Measurements from ENCODE around the gene CCDC80. TPM values are rescaled to one million over a fixed set of nuclear protein-coding genes. Genes with fewer than 3 reads are reported as not detected.

CCDC80 gene
- total RNA-seq, 1 experiment from 2014 or later, result 12.3 TPM

DNA sequence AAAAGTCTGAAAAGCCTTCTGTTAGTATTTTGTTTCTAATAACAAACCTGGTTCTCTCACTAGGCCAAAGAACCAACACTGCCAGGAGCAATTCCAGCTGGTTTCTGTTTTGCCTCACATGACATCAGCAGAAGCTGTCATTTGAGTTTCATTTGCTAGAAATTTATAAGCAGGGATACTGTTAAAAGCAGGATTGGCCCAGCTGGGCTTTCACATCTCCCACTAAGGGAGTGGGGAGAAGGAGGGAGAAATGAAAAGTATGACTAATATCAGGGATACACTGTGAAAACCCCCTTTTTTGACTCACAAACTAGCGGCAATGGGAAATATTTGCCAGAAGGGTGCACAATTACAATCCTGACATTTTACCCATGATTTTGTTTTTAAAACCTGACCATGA is 5.3 kb downstream of the CCDC80 start:
- DNase-seq (ENCODE audit: extremely low read depth, low read depth), result no peak

DNA sequence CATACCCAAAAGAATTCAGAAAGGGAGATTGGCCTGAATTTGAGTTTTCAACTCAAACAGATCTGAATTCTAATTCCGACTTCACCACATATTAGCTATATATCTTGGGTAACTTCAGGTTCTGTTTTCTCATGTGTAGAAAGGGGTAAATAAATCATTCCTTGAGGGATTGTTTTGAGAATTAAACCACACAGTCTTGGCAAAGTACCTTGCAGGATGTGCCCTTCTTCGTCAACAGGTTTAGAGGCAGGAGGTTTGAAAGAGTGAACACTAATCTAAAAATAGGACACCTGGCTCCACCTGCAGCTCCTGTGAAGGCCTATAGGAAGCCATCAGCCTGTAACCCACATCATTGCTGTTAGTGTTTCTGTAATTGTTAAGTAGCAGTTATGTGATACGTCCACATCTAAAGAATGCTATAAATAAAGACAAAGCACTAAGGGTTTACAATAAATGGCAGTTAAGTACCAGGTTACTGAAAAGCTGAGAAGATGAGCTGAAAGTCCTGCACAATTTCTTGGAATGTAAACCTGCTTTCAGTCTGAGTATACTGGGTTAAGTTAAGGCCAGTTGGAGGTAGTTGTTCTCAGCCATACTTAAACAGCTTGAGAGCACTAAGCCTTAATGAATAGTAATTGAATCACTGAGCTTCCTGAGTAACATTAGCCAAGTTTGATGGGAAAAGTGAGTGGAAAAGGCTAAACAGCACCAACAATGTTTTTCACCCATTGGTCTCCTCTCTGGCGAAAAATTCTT is 6.0 kb downstream of the CCDC80 start:
- no peak for DNase-seq (ENCODE audit: extremely low read depth, low read depth)

DNA sequence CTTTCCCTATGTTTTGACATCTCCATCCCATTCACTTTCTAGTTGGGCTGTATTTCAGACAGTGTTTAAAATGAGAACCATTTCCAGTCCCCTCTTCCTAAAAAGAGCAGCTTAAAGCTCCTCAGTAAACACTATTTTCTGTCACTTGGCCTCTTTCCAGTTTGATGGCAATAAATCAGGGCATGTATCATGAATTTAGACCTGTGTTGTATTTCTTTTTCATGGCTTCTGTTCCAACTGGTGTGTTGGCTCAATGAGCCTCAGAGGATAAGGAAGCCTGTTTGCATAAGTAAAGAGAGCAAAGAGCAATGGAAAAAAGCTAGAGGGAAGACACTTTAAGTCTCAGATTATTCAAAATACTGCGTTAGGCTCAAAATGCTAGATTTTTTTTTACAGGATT is 7.2 kb downstream of the CCDC80 start:
- no peak for DNase-seq (ENCODE audit: extremely low read depth, low read depth)

GRCh38 chr3:112633191-112633590 is 7.8 kb downstream of the CCDC80 start:
- DNase-seq (ENCODE audit: extremely low read depth, low read depth), result no peak

DNA sequence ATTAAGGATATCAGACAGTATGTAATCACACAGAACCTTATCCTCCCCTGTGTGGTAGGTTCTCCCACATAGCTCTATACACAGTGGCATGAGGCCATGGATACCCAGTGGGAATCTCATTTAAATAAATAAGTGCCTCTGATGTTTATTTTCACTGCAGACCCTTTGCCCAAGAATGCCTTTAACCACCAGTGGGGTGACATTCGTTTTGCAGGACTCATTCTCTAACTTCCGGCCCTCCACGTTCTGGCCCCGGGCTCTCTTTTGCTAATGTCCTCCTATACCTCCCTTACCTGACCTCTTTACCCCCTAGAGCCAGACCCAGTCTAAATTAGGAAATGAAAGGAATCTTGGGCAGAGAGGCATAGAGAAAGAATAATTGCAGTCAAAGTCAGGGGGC is 8.3 kb downstream of the CCDC80 start:
- no peak for DNase-seq (ENCODE audit: extremely low read depth, low read depth)

DNA sequence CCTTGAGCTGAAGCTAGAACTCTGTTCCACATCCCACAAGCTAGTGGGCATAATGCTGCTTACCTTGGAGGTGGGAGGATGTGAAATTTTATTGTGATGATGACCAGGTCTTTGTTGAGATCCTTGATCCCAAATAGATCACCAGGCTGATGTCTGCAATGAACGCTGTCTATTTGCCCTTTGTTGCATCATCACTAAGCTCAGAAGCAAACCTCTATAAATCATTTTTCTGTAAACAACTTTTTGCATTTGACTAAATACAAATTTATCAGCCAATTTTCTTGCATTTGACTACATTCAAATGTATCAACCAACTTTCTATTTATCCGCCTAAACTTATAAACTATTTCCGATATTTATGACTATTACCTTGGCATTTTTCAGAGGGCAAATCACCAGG is 9.7 kb downstream of the CCDC80 start:
- DNase-seq (ENCODE audit: extremely low read depth, low read depth), result no peak

DNA sequence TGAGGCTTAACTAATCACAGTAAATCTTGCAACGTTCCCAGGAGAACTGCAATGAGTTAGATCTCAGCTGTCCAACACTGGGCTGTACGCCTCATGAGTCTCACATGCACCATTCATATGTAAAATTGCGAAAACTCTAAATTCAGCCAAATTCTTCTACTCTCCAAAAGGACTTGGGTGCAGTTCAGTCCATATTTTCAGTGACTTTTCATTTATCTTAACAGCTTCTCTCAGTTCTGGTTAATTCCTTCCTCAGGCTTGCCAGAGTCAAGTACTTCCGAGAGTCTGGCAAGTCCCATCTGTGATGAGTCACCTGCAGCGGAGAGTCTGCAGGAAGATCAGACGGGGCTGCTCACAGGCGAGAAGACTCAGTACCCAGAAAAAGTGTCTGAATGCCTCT is 11.5 kb downstream of the CCDC80 start:
- DNase-seq (ENCODE audit: extremely low read depth, low read depth), result no peak

GRCh38 chr3:112627919-112628466 is 12.9 kb downstream of the CCDC80 start:
- no peak for DNase-seq (ENCODE audit: extremely low read depth, low read depth)

GRCh38 chr3:112627419-112627818 is 13.5 kb downstream of the CCDC80 start:
- no peak for DNase-seq (ENCODE audit: extremely low read depth, low read depth)

- no peak for DNase-seq (ENCODE audit: extremely low read depth, low read depth)
Measured at GRCh38 chr3:112623717-112624116, 17.2 kb downstream of the CCDC80 start.

DNA sequence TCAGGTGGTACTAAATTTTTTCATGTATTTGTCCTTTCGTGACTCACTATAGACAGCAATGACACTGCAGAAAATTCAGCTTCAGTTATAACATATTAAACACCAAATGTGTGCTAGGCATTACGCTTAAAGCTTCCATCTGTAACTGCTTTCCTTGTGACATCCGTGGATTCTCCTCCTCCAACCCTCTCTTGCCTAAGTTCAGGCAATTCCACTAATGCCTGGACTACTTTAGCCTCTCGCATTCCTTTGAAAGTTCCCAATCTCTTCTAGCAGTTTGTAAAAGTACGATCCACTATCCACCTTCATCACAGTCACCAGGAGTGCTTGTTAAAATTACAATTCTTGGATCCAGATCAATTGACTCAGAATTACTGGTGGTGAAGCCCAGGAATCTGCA is 17.7 kb downstream of the CCDC80 start:
- DNase-seq (ENCODE audit: extremely low read depth, low read depth), result no peak

DNA sequence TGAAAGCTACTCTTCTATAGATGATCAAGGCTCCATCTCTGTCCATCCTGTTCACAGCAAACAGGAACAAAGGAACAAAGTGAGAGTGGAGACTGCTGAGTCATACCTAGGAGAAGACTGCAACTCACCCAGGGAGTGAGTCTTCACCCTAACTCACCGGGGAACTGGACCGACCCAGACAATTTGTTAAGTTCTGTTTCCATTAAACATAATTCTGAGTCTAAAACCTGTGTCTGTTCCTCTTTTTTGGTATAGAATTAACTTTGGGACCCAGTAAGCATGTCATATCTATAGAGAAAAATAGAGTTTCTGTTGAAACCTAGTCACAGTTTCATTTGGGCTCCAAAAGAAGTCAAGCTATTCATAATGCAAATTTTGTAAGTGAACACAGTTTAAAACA is 21.6 kb downstream of the CCDC80 start:
- peak; percentile 29 for DNase-seq (ENCODE audit: extremely low read depth, low read depth)

- no peak for DNase-seq (ENCODE audit: extremely low read depth, low read depth)
Measured at GRCh38 chr3:112617285-112617684, 23.7 kb downstream of the CCDC80 start.

- no peak for DNase-seq (ENCODE audit: extremely low read depth, low read depth)
Measured at GRCh38 chr3:112615989-112616731, 24.8 kb downstream of the CCDC80 start.

GRCh38 chr3:112611752-112612515 is 29.0 kb downstream of the CCDC80 start:
- no peak for DNase-seq (ENCODE audit: extremely low read depth, low read depth)

DNA sequence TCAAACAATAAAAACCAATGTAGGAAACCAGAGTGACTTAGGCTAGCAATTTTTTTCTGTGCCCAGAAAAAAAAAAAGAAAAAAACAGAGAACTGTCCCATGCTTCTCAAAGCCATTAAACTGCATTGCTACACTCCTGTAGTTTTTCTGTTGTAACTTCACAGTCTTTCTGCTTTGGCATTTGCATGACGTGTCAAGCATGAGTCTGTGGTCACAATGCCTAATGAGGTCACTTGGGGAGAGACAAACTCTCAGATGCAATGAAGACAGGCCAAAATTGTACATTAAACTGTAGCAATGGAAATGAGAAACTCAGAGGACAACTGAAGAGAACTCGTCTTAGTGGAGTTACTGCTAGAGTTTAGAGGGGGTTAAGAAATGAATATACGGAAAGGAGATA is 30.8 kb downstream of the CCDC80 start:
- DNase-seq (ENCODE audit: extremely low read depth, low read depth), result no peak

- no peak for DNase-seq (ENCODE audit: extremely low read depth, low read depth)
Measured at GRCh38 chr3:112607863-112608262, 33.1 kb downstream of the CCDC80 start.

DNA sequence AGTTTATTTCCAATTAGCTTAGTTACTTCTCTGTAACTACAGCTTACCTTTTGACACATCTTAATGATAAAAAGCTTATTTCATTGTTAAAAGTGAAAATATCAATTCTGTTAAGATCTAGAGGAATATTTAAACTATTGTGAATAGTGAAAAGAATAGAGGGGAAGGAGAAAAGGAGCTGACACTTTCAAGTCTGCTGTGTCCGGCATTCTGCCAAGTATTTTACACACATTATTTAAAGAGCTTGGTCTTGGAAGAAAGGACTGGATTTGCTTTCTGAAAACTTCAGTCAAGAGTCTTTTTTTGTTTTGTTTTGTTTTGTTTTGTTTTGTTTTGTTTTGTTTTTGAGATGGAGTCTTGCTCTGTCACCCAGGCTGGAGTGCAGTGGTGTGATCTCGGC is 34.8 kb downstream of the CCDC80 start:
- no peak for DNase-seq (ENCODE audit: extremely low read depth, low read depth)

- no peak for DNase-seq (ENCODE audit: extremely low read depth, low read depth)
Measured at GRCh38 chr3:112605285-112605684, 35.7 kb downstream of the CCDC80 start.

GRCh38 chr3:112604536-112604935 is 36.4 kb downstream of the CCDC80 start:
- no peak for DNase-seq (ENCODE audit: extremely low read depth, low read depth)

DNA sequence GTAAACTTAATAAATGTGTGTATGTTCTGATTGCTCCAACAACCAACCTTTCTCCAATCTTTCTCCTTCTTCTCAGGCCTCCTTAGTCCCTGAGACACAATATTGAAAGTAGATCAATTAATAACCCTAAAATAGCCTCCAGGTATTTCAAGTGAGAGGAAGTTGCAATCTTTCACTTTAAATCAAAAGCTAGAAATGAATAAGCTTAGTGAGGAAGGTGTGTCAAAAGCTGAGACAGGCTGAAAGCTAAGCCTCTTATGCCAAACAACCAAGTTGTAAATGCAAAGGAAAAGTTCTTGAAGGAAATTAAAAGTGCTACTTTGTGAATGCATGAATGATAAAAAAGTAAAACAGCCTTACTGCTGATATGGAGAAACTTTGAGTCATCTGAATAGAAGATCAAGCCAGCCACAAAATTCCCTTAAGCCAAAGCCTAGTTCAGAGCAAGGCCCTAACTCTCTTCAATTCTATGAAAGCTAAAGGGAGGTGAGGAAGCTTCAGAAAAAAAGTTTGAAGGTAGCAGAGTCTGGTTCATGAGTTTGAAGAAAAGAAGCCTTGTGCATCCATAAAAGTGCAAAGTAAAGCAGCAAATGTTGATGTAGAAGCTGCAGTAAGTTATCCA is 38.6 kb downstream of the CCDC80 start:
- DNase-seq (ENCODE audit: extremely low read depth, low read depth), result no peak
